ENCODE results near the gene CSMD2. TPM values are rescaled to one million over a fixed set of nuclear protein-coding genes. Genes with fewer than 3 reads are reported as not detected.

CSMD2 gene
- total and polyA plus RNA-seq, 2 of the 4 experiments (the other 2 are of a cell fraction), result under 0.01 to 0.36 TPM

GRCh38 chr1:34025675-34026074 lies 139.4 kb downstream of the CSMD2 start:
- H4K8ac ChIP-seq (ENCODE audit: low read depth in 2 of 2, low read length in 2 of 2), result no peak overlapping the region
- H3K4me1 ChIP-seq (ENCODE audit: control insufficient read depth, insufficient read depth, low read length), result no peaks in the 10 kb centered on the region
- dilution Hi-C loops (cut with HindIII; ENCODE audit: low sequenced_read_pairs, unreplicated experiment) (no loop called here), in situ Hi-C loops (cut with MboI; ENCODE audit: low sequenced_read_pairs) (no loop called here), intact Hi-C loops (cut with micrococcal nuclease) (no loop called here)
- H3K36me3 ChIP-seq (ENCODE audit: control insufficient read depth, insufficient read depth, low read length), result no peaks in the 10 kb centered on the region
- no peak overlapping the region for H2AK5ac ChIP-seq (ENCODE audit: low read depth, low read length)
- H3K27me3 ChIP-seq (ENCODE audit: control insufficient read depth, insufficient read depth, low read length), result no peaks in the 10 kb centered on the region
- H3K27ac ChIP-seq (ENCODE audit: insufficient read depth, low read length), result no peak overlapping the region
- no peak overlapping the region for H3K4me2 ChIP-seq (ENCODE audit: low read depth, low read length)
- no peak overlapping the region for H3K56ac ChIP-seq (ENCODE audit: extremely low read depth, insufficient read depth, low read length)
- no peak overlapping the region for H2BK20ac ChIP-seq (ENCODE audit: low read depth, low read length)
- H3K9me1 ChIP-seq (ENCODE audit: insufficient read depth, low read length), result no peaks in the 10 kb centered on the region
- no peak overlapping the region for H3K4me3 ChIP-seq (ENCODE audit: insufficient read depth, low read depth, low read length)
- H2AK9ac ChIP-seq (replicated peaks; ENCODE audit: low read depth, low read length, poor library complexity), result no peak overlapping the region
- H2AFZ ChIP-seq (replicated peaks; ENCODE audit: low read length, poor library complexity), result no peak overlapping the region
- ChIA-PET CTCF (no interaction called here), POLR2A (ENCODE audit: unreplicated experiment) (no interaction called here)
- H3K9ac ChIP-seq (ENCODE audit: low read depth, low read length), result no peak overlapping the region
- no peak overlapping the region for H3K14ac ChIP-seq (replicated peaks; ENCODE audit: low read depth, low read length)
- peaks cover 17% of the 10 kb centered on the region for H3K9me3 ChIP-seq (ENCODE audit: control insufficient read depth, insufficient read depth, low read length)
- no peaks in the 10 kb centered on the region for H3K79me1 ChIP-seq (ENCODE audit: low read depth in 1 of 2, low read length in 2 of 2)
- WGBS, 2 experiments (ENCODE audit: extremely low coverage in 2 of 2, insufficient read length in 1 of 2), result no CpG with 5 or more reads among the region's 3 CpGs
- DNase-seq (no peak), ATAC-seq (ENCODE audit: low read depth) (no peak)
- TF ChIP-seq CTCF (conservative IDR thresholded peaks at IDR 0.05; ENCODE audit: low read depth, low read length) (no peak), MAZ (IDR thresholded peaks at IDR 0.05; ENCODE audit: borderline replicate concordance, low read depth, low read length) (no peak), POLR2A (IDR thresholded peaks at IDR 0.05; ENCODE audit: low read depth, low read length) (no peak), MAFK (IDR thresholded peaks at IDR 0.05; ENCODE audit: low read depth, low read length) (no peak), CEBPB (IDR thresholded peaks at IDR 0.05; ENCODE audit: low read depth, low read length) (no peak)
- H4K91ac ChIP-seq (ENCODE audit: insufficient read depth, low read depth, low read length), result no peak overlapping the region
- BruUV-seq (replicated peaks), result no TSS peak
- H4K20me1 ChIP-seq (ENCODE audit: insufficient read depth, low read length), result no peaks in the 10 kb centered on the region
- no peak overlapping the region for H4K5ac ChIP-seq (ENCODE audit: low read depth, low read length)
- no peak overlapping the region for H2BK120ac ChIP-seq (ENCODE audit: low read depth, low read length)
- H2BK5ac ChIP-seq (ENCODE audit: low read depth, low read length, poor library complexity, severe bottlenecking), result no peak overlapping the region
- H2BK15ac ChIP-seq (ENCODE audit: low read depth, low read length), result no peak overlapping the region
- H3K23ac ChIP-seq (ENCODE audit: low read depth, low read length), result no peak overlapping the region
- H3K18ac ChIP-seq (ENCODE audit: low read depth, low read length), result no peak overlapping the region
- no peak overlapping the region for H3K4ac ChIP-seq (ENCODE audit: low read depth, low read length)
